ENCODE data around the gene RPSA.

RPSA gene

GRCh38 chr3:39460677-39461076 lies 54.2 kb downstream of the RPSA start:
- DNase-seq: no peak

Measured in NK-92 treated with Interleukin-12 subunit alpha and Interleukin-12 subunit beta, amount 100 ng/mL, for 24 hours (cell line).